Gastrocnemius medialis (tissue), 4 donors: ENCODE data around the gene CCDC127. TPM values are rescaled to one million over a fixed set of nuclear protein-coding genes. Genes with fewer than 3 reads are reported as not detected.
"Not testable (repeated sequence)": the region's sequence is repeated elsewhere in the genome, so short reads cannot be mapped to it uniquely, and the experiment has no call there.

Source experiments
- ATAC-seq, 2 donors: fragments of 150-250 bp; one replicate each; pipeline ENCODE4 v1.9.1; 2016
- DNase-seq, 2 donors: peaks; one replicate each; pipeline ENCODE4 v3.0.0-alpha.2; 2019
- H3K27ac ChIP-seq, 4 donors: fragments of 200-600 bp; sonication (generic); 1 replicate in 1 of 4; 2 replicates in 3 of 4; pipeline ENCODE4 v1.5.1; 2016 to 2018; ENCODE audit warnings: mild to moderate bottlenecking in 2 of 4, moderate library complexity in 1 of 4
- H3K27me3 ChIP-seq, 3 donors: fragments of 200-600 bp; sonication (generic) in 2 of 3; 1 replicate in 1 of 3; 2 replicates in 2 of 3; pipeline versions ENCODE4 v1.5.1 to v1.6.0; 2016 to 2019; ENCODE audit warnings: mild to moderate bottlenecking in 1 of 3, moderate library complexity in 1 of 3
- H3K36me3 ChIP-seq, 2 donors: fragments of 200-600 bp; sonication (generic) in 1 of 2; one replicate each; pipeline ENCODE4 v1.5.1; 2017 to 2018
- H3K4me1 ChIP-seq, 2 donors: fragments of 200-600 bp; sonication (generic) in 1 of 2; one replicate each; pipeline ENCODE4 v1.5.1; 2016 to 2017; ENCODE audit warnings: mild to moderate bottlenecking in 2 of 2
- H3K4me3 ChIP-seq, 4 donors: fragments of 200-600 bp; sonication (generic) in 3 of 4; 1 replicate in 1 of 4; 2 replicates in 3 of 4; pipeline ENCODE4 v1.5.1; 2016 to 2019; ENCODE audit warnings: mild to moderate bottlenecking in 2 of 4
- H3K9me3 ChIP-seq, 3 donors: fragments of 200-600 bp; sonication (generic) in 2 of 3; 1 replicate in 1 of 3; 2 replicates in 2 of 3; pipeline ENCODE4 v1.5.1; 2016 to 2019
- POLR2A ChIP-seq, 2 donors: fragments of 450-650 bp; IDR thresholded peaks; one replicate each; pipeline ENCODE4 v1.6.1; 2017; ENCODE audit warnings: antibody characterized with exemption in 2 of 2, mild to moderate bottlenecking in 2 of 2, moderate library complexity in 2 of 2
- in situ Hi-C, 4 donors: fragments of 200-750 bp; cut with MboI; loops; one replicate each; pipeline versions ENCODE4 v1.15.0 to v1.8.0; 2017; ENCODE audit warnings: low sequenced_read_pairs in 4 of 4
- intact Hi-C: fragments of 100-400 bp; cut with DNase I; formaldehyde crosslinking; loops from one replicate; pipeline ENCODE4 v1.15.1; 2023; ENCODE audit warnings: low total_unique reads
- total RNA-seq, 4 donors: library from RNA; depleted of rRNA; stranded (reverse); fragments of >200 nt; gene quantifications; one replicate each; pipeline versions ENCODE4 v1.1.0 to v1.2.3, GENCODE V29; 2016
- TF ChIP-seq, protein P1 (sequence below), 5 experiments: fragments of 450-650 bp in 3 of 5; fragments of 200-600 bp in 2 of 5; sonication (generic) in 2 of 5; IDR thresholded peaks in 4 of 5; conservative IDR thresholded peaks in 1 of 5; 1 replicate in 4 of 5; 2 replicates in 1 of 5; pipeline ENCODE4 v1.5.1; 2016 to 2019; ENCODE audit warnings: antibody characterized with exemption in 5 of 5, mild to moderate bottlenecking in 3 of 5, moderate library complexity in 3 of 5

CCDC127 gene
- total RNA-seq, 4 donors from 2014 or later, result 5.7 to 11.1 (median 7.8) TPM

GRCh38 chr5:223791-224190 is 5.8 kb upstream of the CCDC127 start:
- in situ Hi-C loops, result no loop called here
- Histone ChIP-seq H3K36me3 (peaks cover 0 to 48% of the 10 kb centered on the region in 2 donors), H3K27ac (no peak overlapping the region), H3K9me3 (no peaks in the 10 kb centered on the region), H3K4me1 (peaks cover 39 to 42% of the 10 kb centered on the region in 2 donors), H3K27me3 (no peaks in the 10 kb centered on the region), H3K4me3 (no peak overlapping the region)
- DNase-seq (no peak), ATAC-seq (no peak)
- intact Hi-C loops, result no loop called here
- TF ChIP-seq POLR2A (IDR thresholded peaks at IDR 0.05), result no peak
- TF ChIP-seq, protein P1, sequence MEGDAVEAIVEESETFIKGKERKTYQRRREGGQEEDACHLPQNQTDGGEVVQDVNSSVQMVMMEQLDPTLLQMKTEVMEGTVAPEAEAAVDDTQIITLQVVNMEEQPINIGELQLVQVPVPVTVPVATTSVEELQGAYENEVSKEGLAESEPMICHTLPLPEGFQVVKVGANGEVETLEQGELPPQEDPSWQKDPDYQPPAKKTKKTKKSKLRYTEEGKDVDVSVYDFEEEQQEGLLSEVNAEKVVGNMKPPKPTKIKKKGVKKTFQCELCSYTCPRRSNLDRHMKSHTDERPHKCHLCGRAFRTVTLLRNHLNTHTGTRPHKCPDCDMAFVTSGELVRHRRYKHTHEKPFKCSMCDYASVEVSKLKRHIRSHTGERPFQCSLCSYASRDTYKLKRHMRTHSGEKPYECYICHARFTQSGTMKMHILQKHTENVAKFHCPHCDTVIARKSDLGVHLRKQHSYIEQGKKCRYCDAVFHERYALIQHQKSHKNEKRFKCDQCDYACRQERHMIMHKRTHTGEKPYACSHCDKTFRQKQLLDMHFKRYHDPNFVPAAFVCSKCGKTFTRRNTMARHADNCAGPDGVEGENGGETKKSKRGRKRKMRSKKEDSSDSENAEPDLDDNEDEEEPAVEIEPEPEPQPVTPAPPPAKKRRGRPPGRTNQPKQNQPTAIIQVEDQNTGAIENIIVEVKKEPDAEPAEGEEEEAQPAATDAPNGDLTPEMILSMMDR (IDR thresholded peaks at IDR 0.05 in 4 of 5, conservative IDR thresholded peaks at IDR 0.05 in 1 of 5), result no peak

- intact Hi-C loops, result not testable (repeated sequence)
- H3K36me3 ChIP-seq, result peaks cover 0 to 42% of the 10 kb centered on the region in 2 donors
Observed at GRCh38 chr5:222951-223715, 5.2 kb upstream of the CCDC127 start.

DNA sequence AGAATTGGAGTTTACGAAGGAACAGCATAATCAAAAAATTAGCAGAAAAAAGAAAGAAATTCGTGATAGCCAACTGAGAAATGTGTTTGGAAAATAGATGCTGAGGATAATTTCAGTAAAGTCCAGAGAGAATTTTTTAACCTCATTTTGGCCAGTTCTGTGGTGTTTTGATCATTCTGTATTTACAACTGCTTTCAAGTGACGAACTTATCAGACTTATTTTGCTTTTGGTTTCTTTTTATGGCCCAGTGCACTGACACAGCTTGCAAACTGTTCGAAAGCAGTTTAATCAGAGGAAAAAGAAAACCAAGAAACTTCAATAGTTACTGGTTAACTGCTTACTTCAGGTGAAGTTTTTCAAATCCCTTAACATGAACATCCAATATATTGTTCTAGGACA is 2.0 kb upstream of the CCDC127 start:
- peak overlapping the region; percentile 97 to 99 (median 98) for H3K27ac ChIP-seq
- TF ChIP-seq, protein P1 (IDR thresholded peaks at IDR 0.05 in 4 of 5, conservative IDR thresholded peaks at IDR 0.05 in 1 of 5), result no peak
- no peak for TF ChIP-seq POLR2A (IDR thresholded peaks at IDR 0.05)
- H3K36me3 ChIP-seq, result peaks cover 0 to 12% of the 10 kb centered on the region in 2 donors
- peaks cover 45 to 46% of the 10 kb centered on the region in 2 donors for H3K4me1 ChIP-seq
- peak overlapping the region; percentile 93 to 97 (median 95) for H3K4me3 ChIP-seq
- in situ Hi-C loops, result no loop called here
- no peaks in the 10 kb centered on the region for H3K27me3 ChIP-seq
- ATAC-seq, result no peak
- no peak for DNase-seq
- intact Hi-C loops, result no loop called here
- H3K9me3 ChIP-seq, result no peaks in the 10 kb centered on the region

More at GRCh38 chr5:222951-223715, 5.2 kb upstream of the CCDC127 start:
- in situ Hi-C loops, H3K9me3 ChIP-seq, DNase-seq, H3K27ac ChIP-seq, H3K4me3 ChIP-seq, ATAC-seq, H3K27me3 ChIP-seq: not testable (repeated sequence)
- H3K4me1 ChIP-seq, result peaks cover 39 to 42% of the 10 kb centered on the region in 2 donors

DNA sequence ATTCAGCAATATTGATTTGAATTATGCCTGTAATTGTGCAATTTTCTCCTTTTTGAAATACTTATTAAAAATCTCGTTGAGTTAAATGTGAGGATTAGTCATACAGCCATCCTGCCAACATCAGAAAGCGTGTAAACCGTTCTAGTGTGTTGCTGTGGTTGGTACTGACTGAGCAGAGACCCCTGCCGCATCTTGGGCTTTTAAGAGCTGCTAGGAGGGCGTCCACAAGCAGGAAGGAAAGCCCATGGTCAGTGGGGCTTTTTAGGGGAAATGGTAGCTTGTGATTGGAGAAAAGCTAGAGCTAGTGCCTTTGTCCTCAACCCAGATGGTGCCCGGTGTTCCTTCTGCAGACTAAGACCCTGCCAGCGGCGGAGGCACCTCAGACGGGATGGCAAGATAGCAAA is 1.5 kb upstream of the CCDC127 start:
- Histone ChIP-seq H3K4me3 (peak overlapping the region; percentile 93 to 97 (median 95)), H3K27ac (peak overlapping the region; percentile 97 to 99 (median 98)), H3K27me3 (no peaks in the 10 kb centered on the region), H3K4me1 (peaks cover 45 to 46% of the 10 kb centered on the region in 2 donors), H3K36me3 (peaks cover 0 to 6% of the 10 kb centered on the region in 2 donors), H3K9me3 (no peaks in the 10 kb centered on the region)
- DNase-seq (no peak), ATAC-seq (peak in 1 of 2 donors; percentile 27)
- intact Hi-C loops, result no loop called here
- in situ Hi-C loops, result no loop called here
- no peak for TF ChIP-seq POLR2A (IDR thresholded peaks at IDR 0.05)
- TF ChIP-seq, protein P1 (IDR thresholded peaks at IDR 0.05 in 4 of 5, conservative IDR thresholded peaks at IDR 0.05 in 1 of 5), result no peak

DNA sequence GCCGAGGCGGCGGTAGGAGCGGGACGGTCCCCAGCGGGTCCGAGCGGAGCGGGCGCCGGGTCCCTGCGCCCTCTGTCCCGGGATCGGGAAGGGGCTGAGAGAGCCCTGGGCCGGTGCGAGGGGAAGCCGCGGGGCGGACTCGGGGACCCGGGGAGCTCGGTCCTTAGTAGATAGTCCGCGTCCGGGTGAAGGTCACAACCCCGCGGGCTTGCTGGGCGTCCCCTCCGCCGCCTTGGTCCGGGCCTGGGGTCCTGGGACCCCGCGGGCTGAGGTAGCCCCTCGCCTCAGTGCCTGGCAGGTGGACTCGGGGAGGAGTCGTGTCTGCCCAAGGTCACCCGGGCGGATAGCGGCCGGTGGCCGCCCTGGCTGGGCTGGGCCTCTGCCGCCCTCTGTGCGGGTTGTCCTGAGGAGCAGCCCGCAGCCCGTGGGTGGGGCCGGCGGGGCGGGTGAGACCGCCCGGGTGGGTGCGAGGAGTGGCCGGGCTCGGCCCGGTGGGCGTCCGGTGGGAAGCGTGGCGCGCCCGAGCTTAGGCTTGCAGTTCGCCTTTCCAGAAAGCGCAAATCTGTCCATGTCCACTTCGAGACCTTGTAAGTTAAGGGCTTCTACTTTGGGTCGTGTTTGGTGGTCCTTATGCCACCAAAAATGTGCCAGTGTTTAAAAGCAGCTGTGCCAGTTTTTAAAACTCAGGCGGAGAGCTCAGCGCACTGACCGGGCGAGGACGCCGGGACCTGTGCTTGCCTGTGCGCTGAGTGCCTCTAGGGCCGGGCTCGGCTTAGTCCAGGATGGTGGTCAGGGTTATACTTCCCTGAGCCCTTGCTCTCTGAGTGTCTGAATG is 721 bp upstream of the CCDC127 start:
- H3K4me1 ChIP-seq, result peaks cover 45 to 46% of the 10 kb centered on the region in 2 donors
- peak in 1 of 2 donors; percentile 49 for DNase-seq
- peak; percentile 68 to 69 for ATAC-seq
- peak overlapping the region; percentile 93 to 97 (median 95) for H3K4me3 ChIP-seq
- H3K27me3 ChIP-seq, result no peaks in the 10 kb centered on the region
- in situ Hi-C loops, result no loop called here
- H3K36me3 ChIP-seq, result no peaks in the 10 kb centered on the region
- no peaks in the 10 kb centered on the region for H3K9me3 ChIP-seq
- peak overlapping the region; percentile 97 to 99 (median 98) for H3K27ac ChIP-seq
- TF ChIP-seq, protein P1 (IDR thresholded peaks at IDR 0.05 in 4 of 5, conservative IDR thresholded peaks at IDR 0.05 in 1 of 5), result no peak
- TF ChIP-seq POLR2A (IDR thresholded peaks at IDR 0.05), result no peak
- intact Hi-C loops, result loop anchor here (1.0 kb wide), 3 partner anchors 30 to 255 kb away; partner anchors contain the start of gene PDCD6

- H3K4me3 ChIP-seq, H3K9me3 ChIP-seq, intact Hi-C loops, H3K27ac ChIP-seq, in situ Hi-C loops, H3K36me3 ChIP-seq, DNase-seq, ATAC-seq, H3K27me3 ChIP-seq: not testable (repeated sequence)
- peaks cover 22 to 29% of the 10 kb centered on the region in 2 donors for H3K4me1 ChIP-seq
Observed at GRCh38 chr5:216076-216475, 1.9 kb downstream of the CCDC127 start.

- intact Hi-C loops, H3K27me3 ChIP-seq, ATAC-seq, DNase-seq, in situ Hi-C loops, H3K4me3 ChIP-seq, H3K36me3 ChIP-seq, H3K9me3 ChIP-seq: not testable (repeated sequence)
- peaks cover 15 to 20% of the 10 kb centered on the region in 2 donors for H3K4me1 ChIP-seq
- H3K27ac ChIP-seq, result peak overlapping the region in 1 of 4 donors; percentile 7
Observed at GRCh38 chr5:215256-215655, 2.7 kb downstream of the CCDC127 start.
